Immature natural killer cell (primary cell): ENCODE measurements around the gene TTLL8. TPM values are rescaled to one million over a fixed set of nuclear protein-coding genes. Genes with fewer than 3 reads are reported as not detected.

Source experiments
- DNase-seq, 3 donors: peaks; one replicate each; pipeline ENCODE4 v3.0.0; 2022; ENCODE audit warnings: mixed read lengths in 1 of 3
- H3K27ac Mint-ChIP-seq, 6 donors: one replicate each; pipeline ENCODE4 v1.8.0; 2020; ENCODE audit warnings: mixed read lengths in 6 of 6, mild to moderate bottlenecking in 5 of 6, inconsistent platforms in 4 of 6, moderate library complexity in 3 of 6
- H3K27me3 Mint-ChIP-seq, 3 donors: one replicate each; pipeline ENCODE4 v1.8.0; 2020 to 2021; ENCODE audit warnings: low read depth in 3 of 3, mild to moderate bottlenecking in 3 of 3, mixed read lengths in 3 of 3, moderate library complexity in 3 of 3, inconsistent platforms in 1 of 3
- H3K36me3 Mint-ChIP-seq, 3 donors: one replicate each; pipeline ENCODE4 v1.8.0; 2020; ENCODE audit warnings: mixed read lengths in 3 of 3, inconsistent platforms in 2 of 3, mild to moderate bottlenecking in 2 of 3
- H3K4me1 Mint-ChIP-seq, 2 donors: one replicate each; pipeline ENCODE4 v1.8.0; 2020; ENCODE audit warnings: inconsistent platforms in 2 of 2, mild to moderate bottlenecking in 2 of 2, mixed read lengths in 2 of 2, moderate library complexity in 1 of 2
- H3K4me3 Mint-ChIP-seq, 5 donors: one replicate each; pipeline ENCODE4 v1.8.0; 2020; ENCODE audit warnings: mild to moderate bottlenecking in 5 of 5, mixed read lengths in 5 of 5, inconsistent platforms in 3 of 5, moderate library complexity in 3 of 5
- H3K9me3 Mint-ChIP-seq, 6 donors: one replicate each; pipeline ENCODE4 v1.8.0; 2020; ENCODE audit warnings: mild to moderate bottlenecking in 6 of 6, mixed read lengths in 6 of 6, inconsistent platforms in 4 of 6, moderate library complexity in 3 of 6
- polyA plus RNA-seq, 3 donors: library from polyadenylated mRNA; unstranded; fragments of 300-500 nt; fragmentation: Illumina TruSeq; gene quantifications; one replicate each; pipeline ENCODE4 v1.2.3, GENCODE V29; 2021

TTLL8 gene
- polyA plus RNA-seq: not detected

DNA sequence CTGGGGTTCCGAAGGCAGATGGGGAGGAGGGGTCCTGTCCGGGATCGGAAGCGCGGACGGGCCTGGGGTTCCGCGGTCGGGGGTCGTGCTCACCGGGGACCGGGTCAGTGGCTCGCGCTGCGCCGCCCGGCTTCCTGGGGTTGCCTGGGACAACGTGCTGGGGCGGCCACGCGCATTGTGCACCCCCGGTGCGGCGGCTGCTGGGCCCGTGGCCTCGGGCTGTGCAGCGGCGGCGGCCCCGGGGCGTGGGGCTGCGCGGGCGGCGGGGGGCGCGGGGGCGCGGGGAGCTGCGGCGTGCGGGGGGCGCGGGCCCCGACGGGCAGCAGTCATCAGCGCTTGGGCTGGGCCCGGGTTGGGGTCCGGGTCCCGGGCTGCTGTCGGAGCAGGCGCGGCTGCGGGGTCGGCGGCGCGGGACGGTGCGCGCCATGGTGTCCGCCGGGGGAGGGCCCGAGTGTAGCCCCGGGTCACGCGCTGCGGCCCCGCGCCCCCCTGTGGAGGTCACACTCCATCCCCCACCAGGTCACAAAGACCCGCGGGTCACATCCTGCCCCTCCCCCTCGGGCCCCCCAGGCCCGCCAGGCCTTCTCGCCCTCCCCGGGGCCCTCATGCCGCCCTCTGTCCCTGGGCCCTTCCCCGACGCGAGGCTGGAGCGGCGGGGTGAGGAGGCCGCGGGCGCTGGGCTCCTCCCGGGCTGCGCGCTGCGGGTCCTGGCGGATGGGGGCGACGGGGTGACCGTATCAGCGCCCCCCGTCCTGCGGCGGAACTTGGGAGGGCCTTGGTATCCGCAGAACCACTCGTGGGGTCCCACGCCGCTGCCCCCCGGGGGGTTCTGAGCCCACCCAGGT lies at the start of gene TTLL8:
TSS of gene TTLL8 (minus strand) at position 238 of the 845 bp plus-strand sequence.
- Mint-ChIP-seq H3K27me3 (peaks cover under 1 to 3% (median 2%) of the 10 kb centered on the region in 3 donors), H3K4me3 (peak within 1 kb of the TSS in 2 of 5 donors; percentile 33 to 53), H3K9me3 (peaks cover 0 to 6% (median 3%) of the 10 kb centered on the region in 6 donors), H3K27ac (peak within 1 kb of the TSS in 1 of 6 donors; percentile 46), H3K4me1 (peaks cover 5 to 8% of the 10 kb centered on the region in 2 donors), H3K36me3 (peaks cover 0 to 4% (median 0%) of the 10 kb centered on the region in 3 donors)
- DNase-seq: no peak

DNA sequence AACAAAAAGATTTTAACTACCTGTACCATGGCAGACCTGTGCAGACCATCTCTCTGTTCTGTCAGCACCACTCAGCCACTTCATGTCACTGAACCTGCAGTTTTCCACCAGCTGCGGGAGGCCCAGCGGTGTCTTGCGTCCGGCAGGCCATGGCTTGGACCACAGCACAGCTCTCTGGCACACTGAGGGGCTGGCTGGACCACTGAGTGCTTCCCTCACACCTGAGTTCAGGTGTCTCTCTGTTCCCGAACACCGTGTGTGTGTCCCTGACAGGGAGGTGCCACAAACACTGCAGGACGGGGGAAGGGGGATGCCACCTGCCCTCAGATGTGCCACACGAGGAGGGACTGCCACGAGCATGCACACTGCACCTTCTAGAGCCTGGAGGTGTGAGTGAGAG lies 49.4 kb upstream of the TTLL8 start:
- Mint-ChIP-seq H3K9me3 (no peaks in the 10 kb centered on the region), H3K4me3 (no peak overlapping the region), H3K27me3 (peaks cover 1 to 4% (median 2%) of the 10 kb centered on the region in 3 donors)

DNA sequence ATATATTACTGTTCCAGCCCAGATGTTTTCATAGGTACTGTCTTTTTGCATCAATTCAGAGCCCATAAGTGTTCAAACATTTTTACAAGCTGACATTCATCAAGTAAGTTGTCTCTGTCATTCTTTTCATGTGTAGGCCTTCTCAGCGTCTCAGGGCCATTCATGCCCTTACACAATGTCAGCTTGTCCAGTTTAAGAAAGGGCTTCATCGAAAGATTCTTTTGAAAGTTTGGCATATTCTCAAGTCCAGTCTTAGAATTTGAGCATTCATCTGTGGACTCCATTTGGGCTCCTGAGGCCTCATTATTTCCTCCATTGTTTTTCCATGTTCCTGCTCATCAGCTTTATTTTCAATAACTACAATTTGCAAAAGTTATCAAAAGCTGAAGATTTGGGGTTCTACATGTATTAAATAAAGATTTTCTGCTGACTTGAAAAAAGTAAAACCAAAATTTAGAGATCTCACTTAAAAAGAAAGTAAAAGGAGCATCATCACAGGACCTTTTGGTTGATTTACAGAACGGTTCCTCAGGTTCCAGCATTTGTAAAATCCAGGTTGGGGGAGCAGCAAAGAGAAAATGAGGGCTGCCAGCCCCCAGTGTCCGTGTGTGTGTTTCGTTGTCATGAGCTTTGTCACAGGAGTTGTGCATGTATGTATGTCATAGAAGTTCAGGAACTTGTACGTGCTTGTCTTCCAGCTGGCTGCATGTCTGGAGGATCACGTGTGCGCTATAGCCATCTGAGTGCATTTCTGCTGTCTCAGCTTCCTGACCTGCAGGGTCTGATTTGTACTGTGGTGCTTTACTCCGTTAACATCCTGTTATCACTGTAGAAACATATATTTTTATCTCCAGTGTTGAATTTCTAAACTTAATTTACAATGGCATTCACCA lies 47.4 kb upstream of the TTLL8 start:
- peak overlapping the region; percentile 61 to 88 (median 84) for H3K4me3 Mint-ChIP-seq
- no peaks in the 10 kb centered on the region for H3K36me3 Mint-ChIP-seq
- peak; percentile 28 to 33 (median 30) for DNase-seq
- H3K27me3 Mint-ChIP-seq: peaks cover 0 to 2% (median 0%) of the 10 kb centered on the region in 3 donors
- peak overlapping the region; percentile 63 to 90 (median 86) for H3K27ac Mint-ChIP-seq
- peaks cover 37% of the 10 kb centered on the region in 2 donors for H3K4me1 Mint-ChIP-seq
- H3K9me3 Mint-ChIP-seq: no peaks in the 10 kb centered on the region

More for the DNA sequence above, 49.4 kb upstream of the TTLL8 start:
- DNase-seq: no peak
- no peak overlapping the region for H3K27ac Mint-ChIP-seq
- no peaks in the 10 kb centered on the region for H3K36me3 Mint-ChIP-seq
- H3K4me1 Mint-ChIP-seq: peaks cover 39 to 43% of the 10 kb centered on the region in 2 donors

DNA sequence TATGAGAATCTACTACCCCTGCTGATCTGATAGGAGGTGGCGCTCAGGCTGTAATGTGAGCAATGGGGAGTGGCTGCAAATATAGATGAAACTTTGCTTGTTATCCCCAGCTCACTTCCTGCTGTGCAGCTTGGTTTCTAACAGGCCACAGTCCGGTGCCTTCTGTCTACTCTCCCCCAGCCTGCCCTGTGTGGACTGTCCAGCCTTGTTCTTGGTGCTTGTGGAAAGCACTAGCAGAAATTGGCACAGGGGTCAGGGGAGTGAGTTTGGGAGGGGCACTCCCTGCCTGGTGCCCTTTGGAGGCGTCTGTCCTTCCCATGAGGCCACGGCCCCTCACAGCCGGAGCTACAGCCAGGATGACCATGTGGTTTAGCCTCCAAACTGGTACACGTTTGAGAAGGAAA lies 46.0 kb upstream of the TTLL8 start:
- Mint-ChIP-seq H3K4me3 (peak overlapping the region in 2 of 5 donors; percentile 20 to 38), H3K27ac (peak overlapping the region in 2 of 6 donors; percentile 32 to 69), H3K9me3 (no peaks in the 10 kb centered on the region), H3K27me3 (peaks cover 0 to 2% (median 0%) of the 10 kb centered on the region in 3 donors), H3K4me1 (peaks cover 37% of the 10 kb centered on the region in 2 donors), H3K36me3 (no peaks in the 10 kb centered on the region)
- no peak for DNase-seq

DNA sequence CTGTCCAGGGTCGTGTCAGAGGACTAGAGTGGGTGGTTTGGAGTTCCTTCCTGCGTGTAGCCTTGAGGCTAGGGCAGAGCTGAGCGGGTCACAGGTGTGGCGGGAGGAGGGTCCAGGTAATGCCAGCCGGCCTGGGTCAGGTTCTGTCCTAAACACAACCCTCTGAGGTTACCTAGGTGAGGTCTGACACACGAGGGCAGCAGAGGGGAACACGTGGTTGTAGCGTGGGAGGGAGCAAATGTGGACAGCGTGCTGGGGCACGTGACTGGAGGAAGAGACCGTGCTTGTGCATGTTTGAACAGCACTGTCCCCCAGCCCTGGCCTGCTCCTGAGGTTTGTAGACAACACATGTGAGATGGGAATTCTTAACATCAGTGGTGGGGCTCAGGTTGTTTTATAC lies 44.8 kb upstream of the TTLL8 start:
- Mint-ChIP-seq H3K27ac (peak overlapping the region in 3 of 6 donors; percentile 3 to 58 (median 40)), H3K4me1 (peaks cover 37% of the 10 kb centered on the region in 2 donors), H3K9me3 (no peaks in the 10 kb centered on the region), H3K27me3 (peaks cover 0 to 2% (median 2%) of the 10 kb centered on the region in 3 donors), H3K36me3 (no peaks in the 10 kb centered on the region), H3K4me3 (peak overlapping the region in 1 of 5 donors; percentile 50)
- peak in 2 of 3 donors; percentile 17 to 23 for DNase-seq

DNA sequence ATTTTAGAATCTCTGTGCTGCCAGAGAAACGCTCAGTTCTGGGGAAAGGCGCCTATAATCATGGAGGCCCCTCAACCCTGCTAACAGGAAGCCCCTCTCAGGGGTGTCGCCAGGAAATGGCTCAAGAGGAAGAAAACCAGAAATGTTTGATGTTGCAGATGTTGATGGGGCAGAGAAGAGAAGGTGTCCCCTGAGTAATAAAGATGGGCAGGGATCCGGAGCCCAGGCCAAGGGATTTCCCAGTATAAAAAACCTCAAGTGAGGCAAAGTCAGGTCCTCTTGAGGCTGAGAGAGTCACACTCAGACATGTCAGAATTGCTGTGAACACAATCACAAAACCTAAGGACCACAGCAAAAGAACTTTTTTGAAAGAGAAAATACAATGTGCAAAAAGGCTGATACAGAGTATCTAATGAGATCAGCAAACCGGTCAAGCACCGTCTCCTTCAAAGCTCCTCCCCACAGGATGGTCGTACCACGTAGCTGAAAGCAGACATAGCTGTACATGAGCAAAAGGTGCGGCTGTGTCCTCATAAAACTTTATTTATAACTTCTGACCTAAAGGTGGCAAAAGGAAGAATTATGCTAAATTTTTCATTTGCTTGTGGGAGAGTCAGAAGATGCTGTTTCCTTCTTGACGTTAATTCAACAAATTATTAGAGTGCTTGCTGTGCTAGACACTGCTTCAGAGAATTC lies 43.9 kb upstream of the TTLL8 start:
- Mint-ChIP-seq H3K4me3 (peak overlapping the region in 1 of 5 donors; percentile 2), H3K27ac (peak overlapping the region in 5 of 6 donors; percentile 4 to 91 (median 64))

DNA sequence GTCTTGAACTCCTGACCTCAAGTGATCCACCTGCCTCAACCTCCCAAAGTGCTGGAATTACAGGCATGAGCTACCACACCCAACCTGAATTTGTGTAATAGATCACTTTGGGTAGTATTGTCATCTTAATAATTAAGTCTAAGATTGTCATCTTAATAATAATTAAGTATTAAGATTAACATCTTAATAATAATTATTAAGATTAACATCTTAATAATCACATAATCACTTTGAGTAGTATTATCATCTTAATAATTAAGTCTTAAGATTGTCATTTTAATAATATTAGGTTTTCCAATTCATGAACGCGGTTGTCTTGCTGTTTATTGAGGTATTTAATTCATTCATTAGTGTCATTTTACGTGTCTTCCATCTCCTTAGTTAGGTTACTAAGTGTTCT lies 40.0 kb upstream of the TTLL8 start:
- Mint-ChIP-seq H3K27me3 (peaks cover 1 to 2% (median 2%) of the 10 kb centered on the region in 3 donors), H3K27ac (no peak overlapping the region), H3K4me1 (peaks cover 15 to 16% of the 10 kb centered on the region in 2 donors), H3K9me3 (no peaks in the 10 kb centered on the region), H3K4me3 (no peak overlapping the region), H3K36me3 (no peaks in the 10 kb centered on the region)
- no peak for DNase-seq

More for the DNA sequence above, 43.9 kb upstream of the TTLL8 start:
- Mint-ChIP-seq H3K27me3 (peaks cover 0 to 2% (median 2%) of the 10 kb centered on the region in 3 donors), H3K4me1 (peaks cover 37% of the 10 kb centered on the region in 2 donors), H3K9me3 (no peaks in the 10 kb centered on the region), H3K36me3 (no peaks in the 10 kb centered on the region)
- DNase-seq: peak in 1 of 3 donors; percentile 39

DNA sequence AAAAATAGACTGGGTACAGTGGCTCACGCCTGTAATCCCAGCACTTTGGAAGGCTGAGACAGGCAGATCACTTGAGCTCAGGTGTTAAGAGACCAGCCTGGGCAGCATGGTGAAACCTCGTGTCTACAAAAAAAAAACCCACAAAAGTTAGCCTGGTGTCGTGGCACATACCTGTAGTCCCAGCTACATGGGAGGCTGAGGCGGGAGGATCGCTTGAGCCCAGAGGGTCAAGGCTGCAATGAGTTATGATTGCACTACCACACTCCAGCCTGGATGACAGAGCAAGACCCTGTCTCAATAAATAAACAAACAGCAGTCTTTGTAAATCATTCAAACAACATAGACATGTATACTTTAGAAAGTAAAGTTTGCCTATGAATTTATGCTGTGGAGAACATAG lies 34.2 kb upstream of the TTLL8 start:
- Mint-ChIP-seq H3K36me3 (no peaks in the 10 kb centered on the region), H3K4me3 (no peak overlapping the region), H3K27me3 (peaks cover 3 to 6% (median 5%) of the 10 kb centered on the region in 3 donors), H3K4me1 (peaks cover 3 to 5% of the 10 kb centered on the region in 2 donors), H3K9me3 (no peaks in the 10 kb centered on the region), H3K27ac (peak overlapping the region in 1 of 6 donors; percentile 46)
- DNase-seq: no peak

DNA sequence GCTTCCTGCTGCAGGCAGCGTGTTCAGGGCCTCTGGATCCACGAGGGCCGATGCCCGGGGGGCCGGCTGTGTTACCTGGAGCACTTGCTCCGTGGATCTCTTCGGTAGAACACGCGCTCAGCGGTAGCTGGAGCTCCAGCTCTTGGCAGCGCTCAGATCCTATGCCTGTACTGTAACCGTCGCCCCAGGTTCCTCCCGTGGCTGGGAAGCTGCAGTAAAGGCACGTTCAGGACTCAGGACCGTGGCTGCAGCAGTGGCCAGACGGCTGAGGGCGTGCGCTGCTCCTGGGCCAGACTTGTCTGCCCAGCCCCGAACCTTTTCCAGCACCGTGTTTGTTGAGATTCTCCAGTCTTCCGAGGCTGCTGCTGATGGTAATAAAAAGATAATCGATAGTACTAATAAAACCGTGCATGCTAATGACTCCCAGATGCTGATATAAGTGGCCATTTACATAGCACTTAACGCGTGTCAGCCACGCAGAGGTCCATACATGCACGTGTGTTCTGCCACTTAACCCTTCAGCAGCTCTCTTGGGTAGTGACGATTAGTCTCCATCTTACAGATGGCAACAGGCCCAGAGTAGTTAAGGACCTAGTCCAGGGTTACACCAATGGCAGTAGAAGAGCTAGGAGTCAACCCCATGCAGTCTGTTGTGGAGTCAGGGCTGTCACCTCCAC lies 33.1 kb upstream of the TTLL8 start:
- peak overlapping the region in 1 of 6 donors; percentile 69 for H3K27ac Mint-ChIP-seq
- no peaks in the 10 kb centered on the region for H3K9me3 Mint-ChIP-seq
- H3K27me3 Mint-ChIP-seq: peaks cover 3 to 9% (median 5%) of the 10 kb centered on the region in 3 donors
- H3K36me3 Mint-ChIP-seq: no peaks in the 10 kb centered on the region
- peaks cover 3 to 5% of the 10 kb centered on the region in 2 donors for H3K4me1 Mint-ChIP-seq
- H3K4me3 Mint-ChIP-seq: no peak overlapping the region
- DNase-seq: no peak

DNA sequence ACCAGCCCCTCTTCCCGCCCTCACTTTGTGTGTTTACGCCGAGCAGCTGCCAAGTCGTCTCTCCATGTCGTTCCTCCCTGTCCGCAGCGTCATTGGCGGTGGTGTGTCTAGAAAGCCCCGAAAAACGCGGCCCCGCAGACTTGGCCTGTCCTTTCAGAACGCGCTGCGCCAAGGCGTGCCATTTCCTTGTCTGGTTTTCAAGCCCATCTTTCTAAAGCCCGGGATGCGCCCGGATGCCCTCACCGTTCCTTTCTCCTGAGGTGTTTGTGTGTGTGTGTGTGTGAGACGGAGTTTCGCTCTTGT lies 32.3 kb upstream of the TTLL8 start:
- Mint-ChIP-seq H3K27me3 (peaks cover 3 to 12% (median 5%) of the 10 kb centered on the region in 3 donors), H3K4me3 (peak overlapping the region in 1 of 5 donors; percentile 30), H3K36me3 (no peaks in the 10 kb centered on the region), H3K9me3 (no peaks in the 10 kb centered on the region), H3K4me1 (peaks cover 3 to 5% of the 10 kb centered on the region in 2 donors), H3K27ac (peak overlapping the region in 2 of 6 donors; percentile 19 to 52)
- no peak for DNase-seq

DNA sequence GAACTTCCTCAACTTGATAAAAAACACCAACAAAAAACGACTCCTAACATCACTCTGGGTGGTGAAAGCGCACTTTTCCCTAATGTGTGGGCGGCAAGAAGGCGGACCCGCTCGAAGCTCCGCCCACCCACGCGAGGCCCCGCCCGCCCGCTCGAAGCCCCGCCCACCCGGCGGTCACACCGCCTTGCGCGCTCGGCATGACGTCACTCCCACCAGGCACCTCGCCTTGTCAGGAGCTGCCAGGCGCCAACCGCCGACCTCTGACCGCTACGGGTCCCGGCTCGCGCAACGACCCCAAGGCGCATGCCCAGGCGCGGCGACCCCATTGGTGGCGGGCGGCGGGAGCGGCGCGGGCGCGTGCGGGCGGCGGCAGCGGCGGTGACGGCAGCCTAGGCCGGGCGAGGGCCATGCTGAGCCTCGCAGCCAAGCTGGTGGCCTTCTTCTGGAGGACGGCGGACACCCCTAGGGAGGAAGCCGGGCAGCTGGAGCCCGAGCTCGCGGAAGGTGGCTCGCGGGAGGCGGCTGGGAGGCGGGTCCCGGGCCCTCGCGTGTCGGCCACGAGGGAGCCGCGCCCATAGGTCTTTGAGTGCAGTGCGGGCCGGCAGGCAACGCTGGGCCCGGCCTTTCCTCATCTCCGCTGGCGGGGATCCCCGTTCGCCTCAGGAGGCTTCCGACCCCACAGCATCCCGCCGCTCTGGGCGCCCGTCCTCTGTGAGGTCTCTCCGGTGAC lies 31.7 kb upstream of the TTLL8 start, which contains the start of gene MOV10L1:
TSS of gene MOV10L1 (plus strand) at position 325 of the 730 bp plus-strand sequence. CDS start at position 408, 83 bp downstream.
- Mint-ChIP-seq H3K4me3 (peak within 1 kb of the TSS in 1 of 5 donors; percentile 30), H3K9me3 (no peaks in the 10 kb centered on the region)
- DNase-seq: peak; percentile 40 to 76 (median 42)

DNA sequence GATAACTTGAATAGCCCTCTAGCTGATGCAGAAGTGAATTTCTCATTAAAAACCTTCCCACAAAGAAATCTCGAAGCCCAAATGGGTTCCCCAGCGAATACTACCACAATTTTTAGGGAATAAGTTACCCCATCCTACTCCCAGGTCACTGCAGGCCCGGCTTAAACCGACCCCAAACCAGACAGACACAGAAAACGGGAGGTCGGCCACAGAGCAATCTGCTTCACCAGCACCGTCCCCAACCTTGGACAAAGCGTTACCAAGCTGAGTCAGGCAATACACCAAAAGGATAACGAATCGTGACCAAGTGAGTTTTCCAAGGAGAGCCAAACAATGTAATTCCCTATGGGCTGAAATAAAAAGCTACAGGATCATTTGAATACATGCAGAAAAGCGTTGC lies 31.1 kb upstream of the TTLL8 start:
- Mint-ChIP-seq H3K9me3 (no peaks in the 10 kb centered on the region), H3K27me3 (peaks cover 4 to 14% (median 5%) of the 10 kb centered on the region in 3 donors), H3K36me3 (no peaks in the 10 kb centered on the region), H3K4me3 (no peak overlapping the region), H3K27ac (peak overlapping the region in 3 of 6 donors; percentile 10 to 46 (median 26)), H3K4me1 (peaks cover 3 to 5% of the 10 kb centered on the region in 2 donors)
- no peak for DNase-seq

More for the DNA sequence above, 31.7 kb upstream of the TTLL8 start, which contains the start of gene MOV10L1:
- H3K27me3 Mint-ChIP-seq: peaks cover 2 to 14% (median 5%) of the 10 kb centered on the region in 3 donors
- peaks cover 3 to 5% of the 10 kb centered on the region in 2 donors for H3K4me1 Mint-ChIP-seq
- H3K27ac Mint-ChIP-seq: peak within 1 kb of the TSS in 3 of 6 donors; percentile 19 to 52 (median 26)
- no peaks in the 10 kb centered on the region for H3K36me3 Mint-ChIP-seq
